A673 (cell line): ENCODE results near the gene SYNJ2. TPM values are rescaled to one million over a fixed set of nuclear protein-coding genes. Genes with fewer than 3 reads are reported as not detected.

Experiments used
- BruUV-seq: library from RNA; stranded (reverse); fragments of 400-500 nt; replicated peaks from 2 replicates; lab custom pipeline; 2021; lab: Mats Ljungman, UMichigan
- CTCF ChIA-PET: fragments of 300-600 bp; sonication (Branson Sonifier 250); formaldehyde crosslinking; loops from one replicate; lab custom pipeline; 2022; ENCODE audit warnings: antibody characterized with exemption; lab: Charles Lee
- POLR2A ChIA-PET: fragments of 300-600 bp; sonication (Branson Sonifier 250); formaldehyde crosslinking; loops from one replicate; lab custom pipeline; 2022; ENCODE audit warnings: antibody characterized with exemption; ENCODE audit not compliant: low non-redundant PET; lab: Charles Lee
- DNase-seq: peaks from one replicate; pipeline ENCODE4 v3.0.0-alpha.2; 2015; ENCODE audit warnings: low spot score
- H3K27ac ChIP-seq: fragments of 200-600 bp; sonication (generic); 2 replicates; pipeline ENCODE4 v1.5.1; 2016; ENCODE audit warnings: mixed run types, low read depth, mild to moderate bottlenecking, mixed read lengths, antibody characterized with exemption, low read length; ENCODE audit not compliant: poor library complexity, severe bottlenecking
- H3K27me3 ChIP-seq: fragments of 200-600 bp; sonication (generic); replicated peaks from 2 replicates; pipeline ENCODE4 v1.6.1; 2017; ENCODE audit warnings: mixed run types, low read depth, mild to moderate bottlenecking, mixed read lengths, antibody characterized with exemption, low read length; ENCODE audit not compliant: insufficient read depth, poor library complexity
- H3K36me3 ChIP-seq: fragments of 200-600 bp; sonication (generic); 2 replicates; pipeline ENCODE4 v1.6.1; 2016; ENCODE audit warnings: mixed run types, mild to moderate bottlenecking, mixed read lengths, antibody characterized with exemption, low read length; ENCODE audit not compliant: insufficient read depth, poor library complexity, severe bottlenecking
- H3K4me1 ChIP-seq: fragments of 200-600 bp; sonication (generic); 2 replicates; pipeline ENCODE4 v1.6.1; 2017; ENCODE audit warnings: mixed run types, mild to moderate bottlenecking, mixed read lengths, antibody characterized with exemption, low read length; ENCODE audit not compliant: insufficient read depth, poor library complexity, severe bottlenecking
- H3K4me3 ChIP-seq: fragments of 200-600 bp; sonication (generic); 2 replicates; pipeline ENCODE4 v1.5.1; 2016; ENCODE audit warnings: low read depth, mixed run types, mild to moderate bottlenecking, mixed read lengths, low read length; ENCODE audit not compliant: poor library complexity, severe bottlenecking
- H3K9me3 ChIP-seq: fragments of 200-600 bp; sonication (generic); 2 replicates; pipeline ENCODE4 v1.6.1; 2016; ENCODE audit warnings: mixed run types, low read depth, mild to moderate bottlenecking, mixed read lengths, antibody characterized with exemption, low read length; ENCODE audit not compliant: poor library complexity, severe bottlenecking
- EZH2 ChIP-seq: fragments of 200-600 bp; sonication (generic); IDR thresholded peaks from 2 replicates; pipeline ENCODE4 v1.6.1; 2017; ENCODE audit warnings: borderline replicate concordance, low read depth, mild to moderate bottlenecking, mixed read lengths, antibody characterized with exemption, low read length; ENCODE audit not compliant: poor library complexity, severe bottlenecking
- intact Hi-C: fragments of 100-400 bp; cut with micrococcal nuclease; formaldehyde crosslinking; loops from one replicate; pipeline ENCODE4 v1.10.0; 2022; ENCODE audit not compliant: unreplicated experiment
- total RNA-seq: library from RNA; stranded (reverse); gene quantifications from 2 replicates; pipeline ENCODE4 v1.2.3, GENCODE V29; 2021
- TF ChIP-seq, protein P1 (sequence below): fragments of 300-800, 200-600 bp; sonication (generic); conservative IDR thresholded peaks from 2 replicates; pipeline ENCODE4 v1.5.1; 2017; ENCODE audit warnings: low read depth, mild to moderate bottlenecking, antibody characterized with exemption, low read length, moderate library complexity, mixed read lengths

The SYNJ2 gene
- total RNA-seq, 1 experiment from 2014 or later, result 37.0 TPM

DNA sequence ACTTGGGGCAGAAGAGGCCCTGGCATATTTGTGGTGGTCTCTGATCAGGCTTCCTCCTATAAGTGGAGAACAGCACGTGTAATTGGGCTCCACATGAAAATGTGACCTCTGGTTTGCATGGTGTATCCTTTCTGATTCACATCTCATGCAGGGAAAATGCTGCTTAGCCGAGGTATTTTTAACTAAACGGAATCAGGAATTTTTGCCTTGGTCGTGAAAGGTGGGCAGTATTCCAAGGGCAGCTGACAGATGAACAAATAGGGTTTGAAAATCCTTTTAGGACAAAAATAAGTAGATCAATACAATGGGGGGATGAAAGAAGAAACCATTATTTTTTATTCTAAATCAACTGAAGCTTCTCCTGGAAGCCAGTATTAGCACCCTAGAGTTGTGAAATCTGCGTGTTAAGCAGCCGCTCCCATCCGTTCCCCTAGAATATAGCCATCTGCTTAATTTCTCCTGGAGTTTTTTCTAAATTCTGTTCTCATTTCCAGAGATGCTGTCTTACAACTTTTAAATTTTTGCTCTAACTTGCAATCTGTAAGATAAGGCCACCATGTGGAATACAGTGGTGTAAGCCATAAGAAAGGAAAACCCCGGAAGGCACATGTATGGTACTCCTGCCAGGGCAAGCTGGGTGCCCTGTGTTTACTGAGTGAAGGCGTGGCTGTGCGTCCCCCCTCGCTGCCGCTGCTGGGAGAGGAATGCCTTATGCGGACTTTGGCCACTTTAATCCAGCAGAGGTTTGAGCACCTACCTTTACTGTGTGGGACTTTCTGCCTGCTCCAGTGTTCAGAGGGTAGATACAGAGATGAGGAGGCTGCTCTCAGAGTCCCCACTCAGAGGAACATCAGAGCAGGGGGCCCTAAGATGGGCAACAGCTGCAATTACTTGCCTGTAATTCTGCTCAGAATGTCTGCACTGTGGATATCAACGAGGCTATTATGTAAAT is 52.4 kb downstream of the SYNJ2 start:
- intact Hi-C loops, result no loop called here
- no peak for DNase-seq
- CTCF ChIA-PET, result no interaction called here

DNA sequence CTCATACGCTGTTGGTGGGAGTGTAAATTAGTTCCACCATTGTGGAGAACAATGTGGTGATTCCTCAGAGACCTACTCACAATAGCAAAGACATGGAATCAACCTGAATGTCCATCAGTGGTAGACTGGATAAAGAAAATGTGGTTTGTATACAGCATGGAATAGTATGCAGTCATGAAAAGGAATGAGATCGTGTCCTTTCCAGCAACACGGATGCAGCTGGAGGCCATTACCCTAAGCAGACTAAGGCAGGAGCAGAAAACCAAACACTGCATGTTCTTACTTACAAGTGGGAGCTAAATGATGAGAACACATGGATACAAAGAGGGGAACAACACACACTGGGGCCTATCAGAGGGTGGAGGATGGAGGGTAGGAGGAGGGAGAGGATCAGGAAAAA is 54.6 kb downstream of the SYNJ2 start:
- TF ChIP-seq, protein P1, sequence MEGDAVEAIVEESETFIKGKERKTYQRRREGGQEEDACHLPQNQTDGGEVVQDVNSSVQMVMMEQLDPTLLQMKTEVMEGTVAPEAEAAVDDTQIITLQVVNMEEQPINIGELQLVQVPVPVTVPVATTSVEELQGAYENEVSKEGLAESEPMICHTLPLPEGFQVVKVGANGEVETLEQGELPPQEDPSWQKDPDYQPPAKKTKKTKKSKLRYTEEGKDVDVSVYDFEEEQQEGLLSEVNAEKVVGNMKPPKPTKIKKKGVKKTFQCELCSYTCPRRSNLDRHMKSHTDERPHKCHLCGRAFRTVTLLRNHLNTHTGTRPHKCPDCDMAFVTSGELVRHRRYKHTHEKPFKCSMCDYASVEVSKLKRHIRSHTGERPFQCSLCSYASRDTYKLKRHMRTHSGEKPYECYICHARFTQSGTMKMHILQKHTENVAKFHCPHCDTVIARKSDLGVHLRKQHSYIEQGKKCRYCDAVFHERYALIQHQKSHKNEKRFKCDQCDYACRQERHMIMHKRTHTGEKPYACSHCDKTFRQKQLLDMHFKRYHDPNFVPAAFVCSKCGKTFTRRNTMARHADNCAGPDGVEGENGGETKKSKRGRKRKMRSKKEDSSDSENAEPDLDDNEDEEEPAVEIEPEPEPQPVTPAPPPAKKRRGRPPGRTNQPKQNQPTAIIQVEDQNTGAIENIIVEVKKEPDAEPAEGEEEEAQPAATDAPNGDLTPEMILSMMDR, result no peak
- TF ChIP-seq EZH2, result no peak
- Histone ChIP-seq H3K36me3 (peaks cover 8% of the 10 kb centered on the region), H3K4me1 (peaks cover 35% of the 10 kb centered on the region), H3K27ac (no peak overlapping the region), H3K4me3 (no peak overlapping the region), H3K27me3 (no peaks in the 10 kb centered on the region), H3K9me3 (no peaks in the 10 kb centered on the region)
- intact Hi-C loops, result no loop called here
- ChIA-PET POLR2A (no interaction called here), CTCF (no interaction called here)
- DNase-seq, result no peak
- BruUV-seq, result no TSS peak

More for the DNA sequence above, 52.4 kb downstream of the SYNJ2 start:
- H3K9me3 ChIP-seq, result no peaks in the 10 kb centered on the region
- BruUV-seq, result no TSS peak
- H3K4me3 ChIP-seq, result no peak overlapping the region
- H3K4me1 ChIP-seq, result peaks cover 21% of the 10 kb centered on the region
- TF ChIP-seq, protein P1, result no peak
- no peak for TF ChIP-seq EZH2
- POLR2A ChIA-PET, result no interaction called here
- no peak overlapping the region for H3K27ac ChIP-seq
- H3K27me3 ChIP-seq, result no peaks in the 10 kb centered on the region
- peaks cover 12% of the 10 kb centered on the region for H3K36me3 ChIP-seq

DNA sequence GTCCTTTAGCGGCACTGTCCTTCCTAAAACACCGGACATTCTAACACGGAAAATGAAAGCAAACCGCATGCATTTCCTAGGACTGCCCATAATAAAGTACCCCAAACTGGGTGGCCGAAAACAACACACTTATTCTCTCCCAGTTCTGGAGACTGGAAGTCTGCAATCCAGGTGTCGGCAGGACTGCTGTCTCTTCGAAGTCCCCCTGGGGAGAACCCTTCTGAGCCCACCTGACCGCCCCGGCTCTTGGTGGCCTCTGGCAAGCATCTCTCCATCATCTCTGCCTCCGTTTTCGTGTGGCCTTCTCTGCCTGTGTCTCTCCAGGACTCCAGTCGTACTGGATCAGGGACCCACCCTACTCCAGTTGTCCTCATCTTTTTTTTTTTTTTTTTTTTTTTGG is 55.4 kb downstream of the SYNJ2 start:
- DNase-seq, result no peak
- CTCF ChIA-PET, result no interaction called here
- H3K36me3 ChIP-seq, result peaks cover 8% of the 10 kb centered on the region
- peaks cover 33% of the 10 kb centered on the region for H3K4me1 ChIP-seq
- no peak overlapping the region for H3K27ac ChIP-seq
- BruUV-seq, result no TSS peak
- no peak for TF ChIP-seq EZH2
- TF ChIP-seq, protein P1, result no peak
- no peak overlapping the region for H3K4me3 ChIP-seq
- no peaks in the 10 kb centered on the region for H3K27me3 ChIP-seq
- H3K9me3 ChIP-seq, result no peaks in the 10 kb centered on the region
- POLR2A ChIA-PET, result no interaction called here
- intact Hi-C loops, result no loop called here
